ENCODE measurements around the gene NPAS4. TPM values are rescaled to one million over a fixed set of nuclear protein-coding genes. Genes with fewer than 3 reads are reported as not detected.
"Not testable (repeated sequence)": the region's sequence is repeated elsewhere in the genome, so short reads cannot be mapped to it uniquely, and the experiment has no call there.

Gene NPAS4
- total RNA-seq (ENCODE audit: unreplicated experiment), result 0.78 TPM
- long read RNA-seq, result 0 reads

GRCh38 chr11:66420671-66421476 is at the start of gene NPAS4:
Gene NPAS4, plus strand, starts transcription at chr11:66421035. Its CDS starts 145 bp downstream, at chr11:66421180.
- peaks cover 26% of the 10 kb centered on the region for H3K27me3 Mint-ChIP-seq (ENCODE audit: unreplicated experiment)
- H3K36me3 Mint-ChIP-seq (ENCODE audit: unreplicated experiment), result no peaks in the 10 kb centered on the region
- peak within 1 kb of the TSS; percentile 88 for H3K4me3 Mint-ChIP-seq (ENCODE audit: unreplicated experiment)
- peak; percentile 70 for DNase-seq
- TF ChIP-seq CTCF (IDR thresholded peaks at IDR 0.05; ENCODE audit: partially characterized antibody, unreplicated experiment), result no peak
- H3K9me3 Mint-ChIP-seq (ENCODE audit: unreplicated experiment), result peaks cover 10% of the 10 kb centered on the region
- H3K4me1 Mint-ChIP-seq (ENCODE audit: low read depth, unreplicated experiment), result peaks cover 23% of the 10 kb centered on the region
- no peak within 1 kb of the TSS for H3K27ac Mint-ChIP-seq (ENCODE audit: unreplicated experiment)

GRCh38 chr11:66371627-66372415 is 49.0 kb upstream of the NPAS4 start, which contains the start of gene SLC29A2:
Gene SLC29A2, minus strand, starts transcription at chr11:66371760. Its CDS starts 169 bp downstream, at chr11:66371591.
- Mint-ChIP-seq H3K36me3 (ENCODE audit: unreplicated experiment) (no peaks in the 10 kb centered on the region), H3K9me3 (ENCODE audit: unreplicated experiment) (no peaks in the 10 kb centered on the region), H3K27me3 (ENCODE audit: unreplicated experiment) (peaks cover 5% of the 10 kb centered on the region), H3K4me3 (ENCODE audit: unreplicated experiment) (peak within 1 kb of the TSS; percentile 86), H3K27ac (ENCODE audit: unreplicated experiment) (peak within 1 kb of the TSS; percentile 48), H3K4me1 (ENCODE audit: low read depth, unreplicated experiment) (peaks cover 14% of the 10 kb centered on the region)
- TF ChIP-seq CTCF (IDR thresholded peaks at IDR 0.05; ENCODE audit: partially characterized antibody, unreplicated experiment), result no peak
- DNase-seq, result peak; percentile 67

DNA sequence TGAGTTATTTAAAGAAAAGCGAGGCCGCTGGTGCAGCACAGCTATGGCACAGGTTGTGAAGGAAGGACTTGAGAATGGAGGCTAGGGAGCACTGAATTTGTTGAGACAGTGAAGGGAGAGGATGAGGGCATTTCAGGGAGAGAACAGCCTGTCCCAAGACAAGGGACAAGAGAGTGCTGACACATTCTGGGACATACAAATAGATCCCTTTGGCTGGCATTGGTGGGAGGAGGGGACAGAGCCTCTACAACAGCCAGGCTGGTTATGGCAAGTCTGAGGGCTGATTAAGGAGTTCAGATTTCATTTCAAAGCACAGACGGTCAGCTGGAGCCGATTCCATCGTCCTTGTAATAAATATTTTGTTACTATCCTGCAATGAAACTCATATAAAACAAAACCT is 47.6 kb upstream of the NPAS4 start:
- Mint-ChIP-seq H3K27ac (ENCODE audit: unreplicated experiment) (no peak overlapping the region), H3K9me3 (ENCODE audit: unreplicated experiment) (no peaks in the 10 kb centered on the region), H3K27me3 (ENCODE audit: unreplicated experiment) (peaks cover 5% of the 10 kb centered on the region), H3K4me1 (ENCODE audit: low read depth, unreplicated experiment) (peaks cover 14% of the 10 kb centered on the region), H3K36me3 (ENCODE audit: unreplicated experiment) (no peaks in the 10 kb centered on the region), H3K4me3 (ENCODE audit: unreplicated experiment) (no peak overlapping the region)
- TF ChIP-seq CTCF (IDR thresholded peaks at IDR 0.05; ENCODE audit: partially characterized antibody, unreplicated experiment), result no peak
- no peak for DNase-seq

DNA sequence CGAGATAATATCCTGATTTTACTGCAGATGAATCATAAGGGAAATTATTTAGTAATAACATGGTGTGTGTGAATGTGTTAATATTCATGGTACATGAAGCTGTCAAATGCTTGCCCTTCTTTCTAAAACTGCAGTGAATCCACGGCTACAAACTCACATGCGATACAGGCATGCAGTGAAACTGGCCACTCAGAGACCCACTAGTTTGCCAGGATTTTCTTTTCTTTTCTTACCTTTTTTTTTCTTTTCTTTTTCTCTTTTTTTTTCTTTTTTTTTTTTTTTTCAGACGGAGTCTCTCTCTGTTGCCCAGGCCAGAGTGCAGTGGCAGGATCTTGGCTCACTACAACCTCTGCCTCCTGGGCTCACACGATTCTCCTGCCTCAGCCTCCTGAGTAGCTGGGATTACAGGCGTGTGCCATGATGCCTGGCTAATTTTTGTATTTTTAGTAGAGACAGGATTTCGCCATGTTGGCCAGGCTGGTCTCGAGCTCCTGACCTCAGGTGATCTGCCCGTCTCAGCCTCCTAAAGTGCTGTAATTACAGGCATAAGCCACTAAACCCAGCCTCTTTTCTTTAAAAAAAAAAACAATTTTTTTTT is 47.0 kb upstream of the NPAS4 start:
- not testable (repeated sequence) for H3K27me3 Mint-ChIP-seq (ENCODE audit: unreplicated experiment); H3K9me3 Mint-ChIP-seq (ENCODE audit: unreplicated experiment); H3K27ac Mint-ChIP-seq (ENCODE audit: unreplicated experiment); H3K36me3 Mint-ChIP-seq (ENCODE audit: unreplicated experiment); DNase-seq; H3K4me3 Mint-ChIP-seq (ENCODE audit: unreplicated experiment)
- H3K4me1 Mint-ChIP-seq (ENCODE audit: low read depth, unreplicated experiment), result peaks cover 14% of the 10 kb centered on the region

DNA sequence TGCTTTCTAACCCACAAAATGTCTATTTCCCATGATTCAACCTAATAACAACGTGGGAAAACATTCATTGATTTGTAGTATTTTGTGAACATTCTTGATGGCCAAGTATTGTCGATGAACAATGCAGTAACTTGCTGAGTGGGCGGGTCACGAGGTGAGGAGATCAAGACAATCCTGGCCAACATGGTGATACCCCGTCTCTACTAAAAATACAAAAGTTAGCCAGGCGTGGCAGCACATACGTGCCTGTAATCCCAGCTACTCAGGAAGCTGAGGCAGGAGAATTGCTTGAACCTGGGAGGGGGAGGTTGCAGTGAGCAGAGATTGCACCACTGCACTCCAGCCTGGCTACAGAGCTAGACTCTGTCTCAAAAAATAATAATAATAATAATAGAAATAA is 40.6 kb upstream of the NPAS4 start:
- H3K4me3 Mint-ChIP-seq (ENCODE audit: unreplicated experiment); DNase-seq; H3K9me3 Mint-ChIP-seq (ENCODE audit: unreplicated experiment); H3K36me3 Mint-ChIP-seq (ENCODE audit: unreplicated experiment); H3K4me1 Mint-ChIP-seq (ENCODE audit: low read depth, unreplicated experiment); H3K27me3 Mint-ChIP-seq (ENCODE audit: unreplicated experiment); H3K27ac Mint-ChIP-seq (ENCODE audit: unreplicated experiment): not testable (repeated sequence)

- not testable (repeated sequence) for H3K27ac Mint-ChIP-seq (ENCODE audit: unreplicated experiment); DNase-seq; H3K27me3 Mint-ChIP-seq (ENCODE audit: unreplicated experiment); H3K4me1 Mint-ChIP-seq (ENCODE audit: low read depth, unreplicated experiment); H3K36me3 Mint-ChIP-seq (ENCODE audit: unreplicated experiment); H3K4me3 Mint-ChIP-seq (ENCODE audit: unreplicated experiment); H3K9me3 Mint-ChIP-seq (ENCODE audit: unreplicated experiment)
Measured at GRCh38 chr11:66384316-66384715, 36.5 kb upstream of the NPAS4 start.

Data from glutamatergic neuron (in vitro differentiated cells).